GM12872 (cell line): ENCODE data around the gene LONP1.

Experiments used
- CTCF ChIP-seq: IDR thresholded peaks from 3 replicates; pipeline ENCODE4 v1.5.1; 2011; ENCODE audit warnings: low read depth, mild to moderate bottlenecking, low read length, moderate library complexity; ENCODE audit not compliant: insufficient read depth

Gene LONP1

GRCh38 chr19:5646703-5647102, 73.2 kb downstream of the LONP1 start:
- no peak for TF ChIP-seq CTCF

- TF ChIP-seq CTCF = no peak
Observed at GRCh38 chr19:5645409-5645808, 74.5 kb downstream of the LONP1 start.

DNA sequence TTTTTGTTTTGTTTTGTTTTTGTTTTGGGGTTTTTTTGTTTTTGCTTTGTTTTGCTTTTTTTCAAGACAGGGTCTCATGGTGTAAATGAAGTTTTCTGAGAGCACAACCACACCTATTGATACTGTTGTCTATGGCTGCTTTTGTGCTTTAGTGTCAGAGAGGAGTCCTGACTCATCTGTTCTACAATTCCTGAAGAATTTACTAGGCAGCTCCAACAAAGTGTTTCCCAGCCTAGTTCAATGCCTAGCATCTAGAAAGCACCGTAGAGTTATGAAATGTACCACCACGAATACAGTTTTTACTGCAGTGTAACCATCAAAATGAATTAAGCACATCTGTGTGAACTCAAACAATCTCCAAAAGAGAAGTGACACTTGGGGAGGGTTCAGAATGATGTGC, 75.9 kb downstream of the LONP1 start:
- no peak for TF ChIP-seq CTCF

DNA sequence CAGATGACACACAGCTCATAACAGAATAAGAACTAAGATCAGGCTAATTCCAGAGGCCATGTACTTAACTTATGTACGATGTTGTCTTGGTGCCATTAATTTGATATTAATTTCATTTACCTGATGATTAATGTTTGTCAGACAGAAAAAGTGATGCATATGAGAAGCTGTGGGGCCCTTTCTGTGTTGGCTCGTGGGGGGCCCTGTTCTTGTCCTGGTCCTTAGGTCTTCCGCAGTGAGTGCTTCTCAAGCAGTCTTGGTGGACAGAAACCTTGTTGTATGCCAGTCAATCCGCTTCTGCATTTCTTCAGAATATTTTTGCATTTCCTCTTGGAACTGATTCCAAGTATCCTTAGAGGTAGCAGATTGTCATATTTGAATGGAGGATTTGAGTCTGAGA, 76.9 kb downstream of the LONP1 start:
- TF ChIP-seq CTCF = no peak

DNA sequence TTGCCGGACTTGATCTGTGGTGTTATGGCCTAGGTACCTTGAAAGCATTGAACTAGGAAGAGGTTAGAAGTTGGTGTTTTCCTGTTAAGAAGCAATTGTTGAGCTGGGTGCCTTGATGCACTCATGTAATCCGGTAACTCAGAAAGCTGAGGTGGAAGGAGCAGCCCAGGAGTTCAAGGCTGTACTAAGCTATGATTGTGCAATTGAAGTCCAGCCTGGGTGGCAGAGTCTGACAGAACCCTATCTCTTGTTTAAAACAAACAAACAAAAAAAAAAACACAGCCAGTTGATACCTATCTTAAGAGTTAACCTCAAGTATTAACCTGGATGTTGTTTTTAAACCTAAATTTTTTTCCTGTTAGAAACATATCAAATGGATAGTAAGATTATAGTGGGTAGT, 77.7 kb downstream of the LONP1 start:
- no peak for TF ChIP-seq CTCF
